SK-N-SH treated with all-trans-retinoic acid at 6 μM for 48 hours (cell line): ENCODE data around the gene PRICKLE3.
"Not testable (repeated sequence)": the region's sequence is repeated elsewhere in the genome, so short reads cannot be mapped to it uniquely, and the experiment has no call there.

Source experiments
- ATAC-seq: fragments of 200-7000 bp; cut with Tn5 transposase; 3 replicates; pipeline ENCODE4 v1.9.1; 2020; ENCODE audit warnings: mild to moderate bottlenecking, moderate library complexity
- CSDC2 ChIP-seq: fragments of 250-450 bp; sonication (Bioruptor Pico); IDR thresholded peaks from 2 replicates; pipeline ENCODE4 v1.5.0; 2020; ENCODE audit warnings: mild to moderate bottlenecking, moderate library complexity
- ESRRG ChIP-seq: fragments of 250-450 bp; sonication (Bioruptor Pico); IDR thresholded peaks from 2 replicates; pipeline ENCODE4 v1.6.1; 2021; ENCODE audit warnings: mild to moderate bottlenecking
- GLIS3 ChIP-seq: fragments of 250-450 bp; sonication (Bioruptor Pico); IDR thresholded peaks from 2 replicates; pipeline ENCODE4 v1.5.0; 2020; ENCODE audit warnings: mild to moderate bottlenecking, moderate library complexity
- ISL1 ChIP-seq: fragments of 250-450 bp; sonication (Bioruptor Pico); IDR thresholded peaks from 2 replicates; pipeline ENCODE4 v2.1.2; 2022; ENCODE audit warnings: mild to moderate bottlenecking, moderate library complexity
- OSR1 ChIP-seq: fragments of 250-450 bp; sonication (Bioruptor Pico); IDR thresholded peaks from 2 replicates; pipeline ENCODE4 v1.8.0; 2022; ENCODE audit warnings: moderate library complexity, mild to moderate bottlenecking, inconsistent platforms
- RARB ChIP-seq: fragments of 250-450 bp; sonication (Bioruptor Pico); IDR thresholded peaks from 2 replicates; pipeline ENCODE4 v1.8.0; 2021; ENCODE audit warnings: mild to moderate bottlenecking, moderate library complexity
- SNAI2 ChIP-seq: fragments of 250-450 bp; sonication (Bioruptor Pico); IDR thresholded peaks from 2 replicates; pipeline ENCODE4 v1.5.0; 2020; ENCODE audit warnings: mild to moderate bottlenecking, moderate library complexity
- TCF4 ChIP-seq: fragments of 250-450 bp; sonication (Bioruptor Pico); IDR thresholded peaks from 2 replicates; pipeline ENCODE4 v1.8.0; 2021; ENCODE audit warnings: mild to moderate bottlenecking, moderate library complexity, borderline replicate concordance
- TOX ChIP-seq: fragments of 250-450 bp; sonication (Bioruptor Pico); IDR thresholded peaks from 2 replicates; pipeline ENCODE4 v1.8.0; 2021; ENCODE audit warnings: mild to moderate bottlenecking, moderate library complexity, borderline replicate concordance
- ZC3H10 ChIP-seq: fragments of 250-450 bp; sonication (Bioruptor Pico); IDR thresholded peaks from 2 replicates; pipeline ENCODE4 v1.5.1; 2021; ENCODE audit warnings: mild to moderate bottlenecking, moderate library complexity
- ZFP3 ChIP-seq: fragments of 250-450 bp; sonication (Bioruptor Pico); IDR thresholded peaks from 2 replicates; pipeline ENCODE4 v1.5.0; 2020; ENCODE audit warnings: mild to moderate bottlenecking, moderate library complexity
- ZFP30 ChIP-seq: fragments of 450-650 bp; formaldehyde crosslinking; IDR thresholded peaks from 2 replicates; pipeline ENCODE4 v1.5.0; 2022; ENCODE audit warnings: mild to moderate bottlenecking, moderate library complexity
- ZNF565 ChIP-seq: fragments of 450-650 bp; formaldehyde crosslinking; conservative IDR thresholded peaks from 2 replicates; pipeline ENCODE4 v1.5.0; 2020; ENCODE audit warnings: low read depth, mild to moderate bottlenecking, moderate library complexity
- ZNF8 ChIP-seq: fragments of 450-650 bp; formaldehyde crosslinking; IDR thresholded peaks from 2 replicates; pipeline ENCODE4 v1.5.0; 2020; ENCODE audit warnings: mild to moderate bottlenecking, moderate library complexity
- TF ChIP-seq, protein P1 (sequence below): fragments of 250-450 bp; sonication (Bioruptor Pico); IDR thresholded peaks from 2 replicates; pipeline ENCODE4 v1.8.0; 2021; ENCODE audit warnings: low read depth, mild to moderate bottlenecking, moderate library complexity, borderline replicate concordance
- TF ChIP-seq, protein P2 (sequence below): fragments of 250-450 bp; sonication (Bioruptor Pico); IDR thresholded peaks from 2 replicates; pipeline ENCODE4 v1.5.1; 2020; ENCODE audit warnings: low read depth, mild to moderate bottlenecking, moderate library complexity
- TF ChIP-seq, protein P3 (sequence below): fragments of 250-450 bp; sonication (Bioruptor Pico); IDR thresholded peaks from 2 replicates; pipeline ENCODE4 v1.8.0; 2020; ENCODE audit warnings: mild to moderate bottlenecking, moderate library complexity, borderline replicate concordance

PRICKLE3 gene

DNA sequence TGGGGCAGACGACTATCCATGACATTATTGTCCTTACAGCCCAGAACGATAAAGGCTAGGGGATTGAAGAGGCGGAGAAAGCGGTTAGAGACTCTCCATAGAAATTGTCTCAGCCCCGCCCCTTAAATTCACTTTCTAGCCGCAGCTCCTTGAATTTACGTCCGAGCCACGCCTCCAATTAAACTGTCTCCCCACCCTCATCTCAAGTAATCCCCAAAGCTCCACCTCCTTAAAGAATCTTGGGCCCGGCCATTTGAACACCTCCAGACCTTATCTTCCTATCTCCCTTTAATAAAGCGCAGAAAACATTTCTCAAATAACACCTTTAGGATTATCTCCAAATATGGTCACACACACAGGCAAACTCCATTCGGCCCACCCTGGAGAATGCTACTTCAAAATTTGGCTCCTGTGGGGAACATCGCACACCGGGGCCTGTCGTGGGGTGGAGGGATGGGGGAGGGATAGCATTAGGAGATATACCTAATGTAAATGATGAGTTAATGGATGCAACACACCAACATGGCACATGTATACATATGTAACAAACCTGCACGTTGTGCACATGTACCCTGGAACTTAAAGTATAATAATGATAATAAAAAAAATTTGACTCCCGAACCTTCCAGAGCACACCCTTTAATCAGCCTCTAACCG is 30.8 kb downstream of the PRICKLE3 start:
- no peak for TF ChIP-seq ZFP3 (CRISPR knock-in tag)
- TF ChIP-seq, protein P1, sequence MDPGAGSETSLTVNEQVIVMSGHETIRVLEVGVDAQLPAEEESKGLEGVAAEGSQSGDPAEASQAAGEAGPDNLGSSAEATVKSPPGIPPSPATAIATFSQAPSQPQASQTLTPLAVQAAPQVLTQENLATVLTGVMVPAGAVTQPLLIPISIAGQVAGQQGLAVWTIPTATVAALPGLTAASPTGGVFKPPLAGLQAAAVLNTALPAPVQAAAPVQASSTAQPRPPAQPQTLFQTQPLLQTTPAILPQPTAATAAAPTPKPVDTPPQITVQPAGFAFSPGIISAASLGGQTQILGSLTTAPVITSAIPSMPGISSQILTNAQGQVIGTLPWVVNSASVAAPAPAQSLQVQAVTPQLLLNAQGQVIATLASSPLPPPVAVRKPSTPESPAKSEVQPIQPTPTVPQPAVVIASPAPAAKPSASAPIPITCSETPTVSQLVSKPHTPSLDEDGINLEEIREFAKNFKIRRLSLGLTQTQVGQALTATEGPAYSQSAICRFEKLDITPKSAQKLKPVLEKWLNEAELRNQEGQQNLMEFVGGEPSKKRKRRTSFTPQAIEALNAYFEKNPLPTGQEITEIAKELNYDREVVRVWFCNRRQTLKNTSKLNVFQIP (CRISPR knock-in tag) = no peak
- no peak for TF ChIP-seq RARB (CRISPR knock-in tag)
- no peak for TF ChIP-seq TCF4 (CRISPR knock-in tag)
- TF ChIP-seq GLIS3 (CRISPR knock-in tag) = no peak
- no peak for TF ChIP-seq ZNF8 (CRISPR knock-in tag)
- no peak for TF ChIP-seq ZNF565 (CRISPR knock-in tag)
- TF ChIP-seq SNAI2 (CRISPR knock-in tag) = no peak
- TF ChIP-seq ZC3H10 (CRISPR knock-in tag) = no peak
- TF ChIP-seq ISL1 = no peak
- TF ChIP-seq ESRRG = no peak
- TF ChIP-seq TOX (CRISPR knock-in tag) = no peak

DNA sequence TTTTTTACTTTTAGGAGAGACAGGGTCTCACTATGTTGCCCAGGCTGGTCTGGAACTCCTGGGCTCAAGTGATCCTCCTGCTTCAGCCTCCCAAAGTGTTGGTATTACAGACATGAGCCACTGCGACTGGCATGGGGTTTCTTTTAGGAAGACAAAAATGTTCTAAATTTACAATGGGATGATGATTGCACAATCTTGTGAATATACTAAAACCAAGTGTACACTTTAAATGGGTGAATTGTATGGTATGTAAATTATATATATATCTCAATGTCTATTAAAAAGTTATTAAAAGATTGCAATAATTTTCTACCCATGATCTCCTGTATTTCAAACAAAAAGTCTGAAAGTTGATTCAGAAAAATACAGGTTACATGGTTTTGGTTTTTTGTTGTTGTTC is 32.7 kb downstream of the PRICKLE3 start:
- TF ChIP-seq, protein P2, sequence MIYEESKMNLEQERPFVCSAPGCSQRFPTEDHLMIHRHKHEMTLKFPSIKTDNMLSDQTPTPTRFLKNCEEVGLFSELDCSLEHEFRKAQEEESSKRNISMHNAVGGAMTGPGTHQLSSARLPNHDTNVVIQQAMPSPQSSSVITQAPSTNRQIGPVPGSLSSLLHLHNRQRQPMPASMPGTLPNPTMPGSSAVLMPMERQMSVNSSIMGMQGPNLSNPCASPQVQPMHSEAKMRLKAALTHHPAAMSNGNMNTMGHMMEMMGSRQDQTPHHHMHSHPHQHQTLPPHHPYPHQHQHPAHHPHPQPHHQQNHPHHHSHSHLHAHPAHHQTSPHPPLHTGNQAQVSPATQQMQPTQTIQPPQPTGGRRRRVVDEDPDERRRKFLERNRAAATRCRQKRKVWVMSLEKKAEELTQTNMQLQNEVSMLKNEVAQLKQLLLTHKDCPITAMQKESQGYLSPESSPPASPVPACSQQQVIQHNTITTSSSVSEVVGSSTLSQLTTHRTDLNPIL (CRISPR knock-in tag) = no peak
- TF ChIP-seq, protein P1 (CRISPR knock-in tag) = no peak
- no peak for ATAC-seq

More for the DNA sequence above, 30.8 kb downstream of the PRICKLE3 start:
- ATAC-seq = peak; percentile 34

DNA sequence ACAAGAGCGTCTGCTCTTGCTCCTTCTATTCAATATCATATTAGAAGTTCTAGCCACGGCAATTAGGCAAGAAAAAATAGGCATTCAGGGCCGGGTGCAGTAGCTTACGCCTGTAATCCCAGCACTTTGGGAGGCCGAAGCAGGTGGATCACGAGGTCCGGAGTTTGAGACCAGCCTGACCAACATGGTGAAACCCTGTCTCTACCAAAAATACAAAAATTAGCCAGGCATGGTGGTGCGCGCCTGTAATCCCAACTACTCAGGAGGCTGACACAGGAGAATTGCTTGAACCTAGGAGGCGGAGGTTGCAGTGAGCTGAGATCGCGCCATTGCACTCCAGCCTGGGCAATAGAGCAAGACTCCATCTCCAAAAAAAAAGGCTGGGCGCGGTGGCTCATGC is 36.9 kb downstream of the PRICKLE3 start:
- ATAC-seq = not testable (repeated sequence)

DNA sequence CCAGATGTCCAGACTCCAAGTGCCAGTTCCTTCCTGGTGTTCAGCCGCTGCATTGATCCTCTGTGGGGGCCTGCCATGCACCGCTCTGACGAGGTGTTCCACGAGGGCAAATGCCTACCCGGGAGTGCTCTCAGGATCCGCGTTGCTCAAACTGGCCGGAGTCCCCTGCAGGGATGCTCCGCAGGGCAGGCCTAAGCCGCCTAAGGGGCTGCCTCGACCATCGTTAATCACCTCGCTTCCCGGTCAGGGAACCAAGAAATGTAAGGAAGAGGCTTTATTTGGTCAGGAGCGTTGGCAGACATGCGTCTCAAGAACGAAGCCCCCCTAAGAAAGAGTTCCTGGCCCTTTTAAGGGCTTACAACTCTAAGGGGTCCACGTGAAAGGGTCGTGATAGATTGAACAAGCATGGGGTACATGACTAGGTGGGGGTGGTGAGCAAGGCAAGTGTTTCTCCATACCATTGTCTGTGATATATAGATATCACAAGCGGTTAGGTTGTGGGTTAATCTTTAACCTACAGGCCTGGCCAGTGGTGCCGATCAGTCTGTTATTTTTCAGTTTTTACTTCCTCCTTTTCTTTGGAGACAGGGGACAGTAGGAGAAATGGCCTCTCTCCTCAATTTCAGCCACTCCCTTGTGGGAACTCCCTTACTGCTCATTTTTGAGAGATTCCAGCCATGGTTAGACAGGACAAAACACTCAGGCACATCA is 37.6 kb downstream of the PRICKLE3 start:
- not testable (repeated sequence) for ATAC-seq

DNA sequence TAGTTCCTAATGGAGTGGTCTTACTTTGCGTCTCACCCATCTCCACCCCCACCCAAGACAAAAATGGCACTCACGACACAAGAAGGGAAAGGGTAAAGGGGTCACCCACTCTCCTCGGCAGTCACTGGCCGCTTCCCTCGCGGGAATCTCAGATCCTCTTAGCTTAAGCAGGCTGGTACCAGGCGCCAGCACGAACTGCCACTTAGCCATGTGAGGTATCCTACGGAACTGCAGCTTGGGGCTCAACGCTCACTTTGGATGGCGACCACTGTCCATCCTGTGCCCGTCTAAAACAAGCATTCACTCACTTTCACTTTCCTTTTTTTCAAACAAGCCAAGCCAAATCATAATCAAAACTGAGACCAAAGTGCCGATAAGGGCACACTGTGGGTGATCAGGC is 38.2 kb downstream of the PRICKLE3 start:
- ATAC-seq = no peak

More for the DNA sequence above, 38.2 kb downstream of the PRICKLE3 start:
- no peak for TF ChIP-seq ZFP30 (CRISPR knock-in tag)
- no peak for TF ChIP-seq OSR1 (CRISPR knock-in tag)
- TF ChIP-seq, protein P1 (CRISPR knock-in tag) = no peak
- TF ChIP-seq CSDC2 = no peak
- TF ChIP-seq, protein P2 (CRISPR knock-in tag) = no peak
- TF ChIP-seq, protein P3, sequence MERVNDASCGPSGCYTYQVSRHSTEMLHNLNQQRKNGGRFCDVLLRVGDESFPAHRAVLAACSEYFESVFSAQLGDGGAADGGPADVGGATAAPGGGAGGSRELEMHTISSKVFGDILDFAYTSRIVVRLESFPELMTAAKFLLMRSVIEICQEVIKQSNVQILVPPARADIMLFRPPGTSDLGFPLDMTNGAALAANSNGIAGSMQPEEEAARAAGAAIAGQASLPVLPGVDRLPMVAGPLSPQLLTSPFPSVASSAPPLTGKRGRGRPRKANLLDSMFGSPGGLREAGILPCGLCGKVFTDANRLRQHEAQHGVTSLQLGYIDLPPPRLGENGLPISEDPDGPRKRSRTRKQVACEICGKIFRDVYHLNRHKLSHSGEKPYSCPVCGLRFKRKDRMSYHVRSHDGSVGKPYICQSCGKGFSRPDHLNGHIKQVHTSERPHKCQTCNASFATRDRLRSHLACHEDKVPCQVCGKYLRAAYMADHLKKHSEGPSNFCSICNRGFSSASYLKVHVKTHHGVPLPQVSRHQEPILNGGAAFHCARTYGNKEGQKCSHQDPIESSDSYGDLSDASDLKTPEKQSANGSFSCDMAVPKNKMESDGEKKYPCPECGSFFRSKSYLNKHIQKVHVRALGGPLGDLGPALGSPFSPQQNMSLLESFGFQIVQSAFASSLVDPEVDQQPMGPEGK = no peak
- no peak for TF ChIP-seq TCF4 (CRISPR knock-in tag)
